ENCODE measurements around the gene CMTM8. TPM values are rescaled to one million over a fixed set of nuclear protein-coding genes. Genes with fewer than 3 reads are reported as not detected.

The CMTM8 gene
- total and polyA plus RNA-seq, 10 of the 15 experiments (the other 5 are each of a cell fraction or from before 2014, with no cell fraction given): 0.11 to 0.23 TPM; not detected in 8

DNA sequence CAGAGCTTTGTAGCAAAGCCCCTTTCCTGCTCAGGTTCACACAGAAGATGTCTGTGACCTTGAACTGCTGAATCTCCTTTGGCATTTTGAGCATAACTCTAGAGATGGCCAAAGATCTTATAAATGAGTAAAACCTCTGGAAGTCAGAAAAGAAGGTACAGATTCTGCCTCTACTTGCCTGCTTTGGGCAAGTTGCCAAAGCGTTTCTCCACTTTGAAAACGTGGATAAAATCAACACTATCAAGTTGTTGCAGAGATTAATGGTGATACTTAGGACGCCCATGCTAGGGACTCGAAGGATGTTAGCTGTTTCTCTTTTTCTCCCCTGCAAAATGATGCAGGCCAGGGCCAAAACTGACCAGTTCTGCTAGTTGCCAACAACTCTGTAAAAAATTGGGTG lies 85.1 kb downstream of the CMTM8 start:
- ChIA-PET RAD21 (ENCODE audit: unreplicated experiment) (no interaction called here), POLR2A (interaction anchor here (0.5 kb wide), 1 partner anchor 531 kb away, joined by 5 read pairs; no protein-coding TSS in a partner anchor), SMC1A (ENCODE audit: uncharacterized antibody, unreplicated experiment) (interaction anchor here (0.9 to 2.0 kb wide), 3 partner anchors 11 to 53 kb away, joined by 3 to 5 read pairs (median 4); no protein-coding TSS in a partner anchor), CTCF (interaction anchor here (1.0 to 1.5 kb wide), 5 partner anchors 11 to 51 kb away, joined by 3 to 7 read pairs (median 4); no protein-coding TSS in a partner anchor)
- no peak for ATAC-seq
- no peaks in the 10 kb centered on the region; the same call in 1 of the 2 replicates for H4K20me1 ChIP-seq (ENCODE audit: control insufficient read depth, insufficient read depth)
- in situ Hi-C loops (cut with MboI) (no loop called here), intact Hi-C loops (cut with micrococcal nuclease; ENCODE audit: unreplicated experiment) (no loop called here)
- no peaks in the 10 kb centered on the region for H3K4me1 ChIP-seq (ENCODE audit: control insufficient read depth, insufficient read depth, low read length)
- H3K4me2 ChIP-seq (ENCODE audit: control insufficient read depth, insufficient read depth): no peak overlapping the region
- DNase-seq (ENCODE audit: low read depth, low spot score): no peak
- H3K79me2 ChIP-seq (ENCODE audit: control insufficient read depth, insufficient read depth, low read length): no peaks in the 10 kb centered on the region
- no peak for FAIRE-seq
- no peaks in the 10 kb centered on the region for H3K9me3 ChIP-seq (replicated peaks; ENCODE audit: control insufficient read depth, insufficient read depth, low read length)
- TF ChIP-seq, protein P1, sequence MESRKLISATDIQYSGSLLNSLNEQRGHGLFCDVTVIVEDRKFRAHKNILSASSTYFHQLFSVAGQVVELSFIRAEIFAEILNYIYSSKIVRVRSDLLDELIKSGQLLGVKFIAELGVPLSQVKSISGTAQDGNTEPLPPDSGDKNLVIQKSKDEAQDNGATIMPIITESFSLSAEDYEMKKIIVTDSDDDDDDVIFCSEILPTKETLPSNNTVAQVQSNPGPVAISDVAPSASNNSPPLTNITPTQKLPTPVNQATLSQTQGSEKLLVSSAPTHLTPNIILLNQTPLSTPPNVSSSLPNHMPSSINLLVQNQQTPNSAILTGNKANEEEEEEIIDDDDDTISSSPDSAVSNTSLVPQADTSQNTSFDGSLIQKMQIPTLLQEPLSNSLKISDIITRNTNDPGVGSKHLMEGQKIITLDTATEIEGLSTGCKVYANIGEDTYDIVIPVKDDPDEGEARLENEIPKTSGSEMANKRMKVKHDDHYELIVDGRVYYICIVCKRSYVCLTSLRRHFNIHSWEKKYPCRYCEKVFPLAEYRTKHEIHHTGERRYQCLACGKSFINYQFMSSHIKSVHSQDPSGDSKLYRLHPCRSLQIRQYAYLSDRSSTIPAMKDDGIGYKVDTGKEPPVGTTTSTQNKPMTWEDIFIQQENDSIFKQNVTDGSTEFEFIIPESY (IDR thresholded peaks at IDR 0.05): no peak
- H3K36me3 ChIP-seq (ENCODE audit: control insufficient read depth in 2 of 2, insufficient read depth in 2 of 2, low read length in 1 of 2): no peaks in the 10 kb centered on the region
- no peak overlapping the region for H2AFZ ChIP-seq (ENCODE audit: control insufficient read depth, low read depth, low read length)
- H3K4me3 ChIP-seq: no peak overlapping the region
- H3K9ac ChIP-seq (ENCODE audit: control insufficient read depth, insufficient read depth, low read length): no peak overlapping the region
- no TSS peak for BruUV-seq (replicated peaks)
- WGBS (ENCODE audit: insufficient coverage, insufficient replicate concordance, low lambda C conversion rate, missing lambda C conversion rate): 28% methylated on average over 4 of the region's 4 CpGs
- H3K27me3 ChIP-seq (replicated peaks in 1 of 2; ENCODE audit: control insufficient read depth in 2 of 2, insufficient read depth in 2 of 2, low read length in 1 of 2): no peaks in the 10 kb centered on the region; a peak in 1 of 4 replicates
- H3K27ac ChIP-seq (ENCODE audit: control insufficient read depth, insufficient read depth): no peak overlapping the region

GRCh38 chr3:32325201-32325600 lies 86.7 kb downstream of the CMTM8 start:
- no peak for FAIRE-seq
- Histone ChIP-seq H3K4me1 (ENCODE audit: control insufficient read depth, insufficient read depth, low read length) (no peaks in the 10 kb centered on the region), H2AFZ (ENCODE audit: control insufficient read depth, low read depth, low read length) (no peak overlapping the region), H3K4me3 (no peak overlapping the region), H4K20me1 (ENCODE audit: control insufficient read depth, insufficient read depth) (no peaks in the 10 kb centered on the region; the same call in 1 of the 2 replicates), H3K36me3 (ENCODE audit: control insufficient read depth in 2 of 2, insufficient read depth in 2 of 2, low read length in 1 of 2) (no peaks in the 10 kb centered on the region), H3K27me3 (replicated peaks in 1 of 2; ENCODE audit: control insufficient read depth in 2 of 2, insufficient read depth in 2 of 2, low read length in 1 of 2) (no peaks in the 10 kb centered on the region; a peak in 1 of 4 replicates), H3K9me3 (replicated peaks; ENCODE audit: control insufficient read depth, insufficient read depth, low read length) (no peaks in the 10 kb centered on the region), H3K9ac (ENCODE audit: control insufficient read depth, insufficient read depth, low read length) (no peak overlapping the region), H3K27ac (ENCODE audit: control insufficient read depth, insufficient read depth) (no peak overlapping the region), H3K79me2 (ENCODE audit: control insufficient read depth, insufficient read depth, low read length) (no peaks in the 10 kb centered on the region), H3K4me2 (ENCODE audit: control insufficient read depth, insufficient read depth) (no peak overlapping the region)
- ATAC-seq: no peak
- WGBS (ENCODE audit: insufficient coverage, insufficient replicate concordance, low lambda C conversion rate, missing lambda C conversion rate): 10% methylated on average over 4 of the region's 4 CpGs
- BruUV-seq (replicated peaks): no TSS peak
- in situ Hi-C loops (cut with MboI): no loop called here
- POLR2A ChIA-PET: no interaction called here
- intact Hi-C loops (cut with micrococcal nuclease; ENCODE audit: unreplicated experiment): no loop called here
- CTCF ChIA-PET: interaction anchor here (0.6 to 1.5 kb wide), 2 partner anchors 9 to 70 kb away, joined by 3 to 7 read pairs; no protein-coding TSS in a partner anchor
- SMC1A ChIA-PET (ENCODE audit: uncharacterized antibody, unreplicated experiment): interaction anchor here (0.7 to 2.0 kb wide), 2 partner anchors 13 to 28 kb away, joined by 3 to 5 read pairs; no protein-coding TSS in a partner anchor
- no peak for DNase-seq (ENCODE audit: low read depth, low spot score)
- RAD21 ChIA-PET (ENCODE audit: unreplicated experiment): no interaction called here
- no peak for TF ChIP-seq SMAD1 (IDR thresholded peaks at IDR 0.05; ENCODE audit: low read depth, partially characterized antibody)
- TF ChIP-seq, protein P2, sequence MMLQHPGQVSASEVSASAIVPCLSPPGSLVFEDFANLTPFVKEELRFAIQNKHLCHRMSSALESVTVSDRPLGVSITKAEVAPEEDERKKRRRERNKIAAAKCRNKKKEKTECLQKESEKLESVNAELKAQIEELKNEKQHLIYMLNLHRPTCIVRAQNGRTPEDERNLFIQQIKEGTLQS (IDR thresholded peaks at IDR 0.05; ENCODE audit: borderline replicate concordance, extremely low read depth, low read depth, low read length): no peak
- TF ChIP-seq RELA (IDR thresholded peaks at IDR 0.05; ENCODE audit: borderline replicate concordance, partially characterized antibody): no peak
- TF ChIP-seq NKRF (conservative IDR thresholded peaks at IDR 0.05): no peak
- TF ChIP-seq SMAD5 (IDR thresholded peaks at IDR 0.05; ENCODE audit: low read depth): no peak
- no peak for TF ChIP-seq EGR1 (IDR thresholded peaks at IDR 0.05; ENCODE audit: borderline replicate concordance in 1 of 2, low read depth in 2 of 2, low read length in 2 of 2)
- TF ChIP-seq SUPT20H (IDR thresholded peaks at IDR 0.05; ENCODE audit: borderline replicate concordance, control insufficient read depth, low read depth, low read length): no peak
- no peak for TF ChIP-seq CHD1 (IDR thresholded peaks at IDR 0.05; ENCODE audit: low read depth, low read length)
- no peak for TF ChIP-seq MYC (IDR thresholded peaks at IDR 0.05; ENCODE audit: insufficient read depth, insufficient read length, insufficient replicate concordance, low read length, severe bottlenecking)
- TF ChIP-seq STAT1 (conservative IDR thresholded peaks at IDR 0.05): no peak
